ENCODE results near the gene C2orf49. TPM values are rescaled to one million over a fixed set of nuclear protein-coding genes. Genes with fewer than 3 reads are reported as not detected.

C2orf49 gene
- total RNA-seq, 2 donors from 2014 or later = 18.1 to 22.2 TPM

GRCh38 chr2:105308382-105309146 lies 28.8 kb upstream of the C2orf49 start:
- Histone ChIP-seq H3K4me3 (ENCODE audit: low read length) (no peak overlapping the region), H3K9me3 (ENCODE audit: control insufficient read depth, low read length) (no peaks in the 10 kb centered on the region), H3K4me1 (ENCODE audit: control insufficient read depth, insufficient read depth, low read length) (no peaks in the 10 kb centered on the region), H3K9ac (ENCODE audit: extremely low read depth, low read length, poor library complexity, severe bottlenecking) (no peak overlapping the region), H3K27me3 (ENCODE audit: control insufficient read depth, insufficient read depth, low read length, poor library complexity, severe bottlenecking) (no peaks in the 10 kb centered on the region), H3K27ac (ENCODE audit: low read depth, low read length) (peak overlapping the region; percentile 12), H3K36me3 (ENCODE audit: control insufficient read depth, insufficient read depth, low read length) (peaks cover 4% of the 10 kb centered on the region)
- Mint-ChIP-seq H3K27ac (peak overlapping the region; percentile 58), H3K27me3 (ENCODE audit: insufficient read depth) (no peaks in the 10 kb centered on the region), H3K36me3 (ENCODE audit: low read depth) (peaks cover 31% of the 10 kb centered on the region), H3K4me1 (no peaks in the 10 kb centered on the region), H3K4me3 (no peak overlapping the region), H3K9me3 (peaks cover 2% of the 10 kb centered on the region)
- DNase-seq = no peak
- 93% methylated on average over 3 to 15 of the region's 15 CpGs for WGBS, 2 experiments (ENCODE audit: insufficient coverage in 1 of 2, insufficient read length in 1 of 2)
- no peak for TF ChIP-seq CTCF (conservative IDR thresholded peaks at IDR 0.05)

DNA sequence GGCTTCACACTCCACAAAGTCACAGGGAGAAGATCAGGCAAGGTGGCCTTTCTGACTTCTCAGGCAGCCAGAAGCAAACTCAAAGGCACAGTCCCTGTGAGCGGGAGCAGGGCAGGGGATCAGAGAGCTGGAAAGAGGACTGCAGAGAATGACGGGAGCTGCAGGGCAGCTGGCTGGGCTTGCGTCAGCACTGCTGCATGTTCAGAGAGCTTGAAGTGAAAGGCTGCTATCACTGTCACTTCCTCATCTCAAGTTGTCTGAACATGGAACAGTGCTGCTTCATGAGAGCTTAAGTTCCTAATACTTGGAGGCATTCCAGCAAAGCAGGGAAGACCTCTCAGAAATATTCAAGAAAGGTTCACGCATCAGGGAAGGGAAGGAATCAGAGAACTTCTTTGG lies 28.2 kb upstream of the C2orf49 start:
- Histone ChIP-seq H3K9ac (ENCODE audit: extremely low read depth, low read length, poor library complexity, severe bottlenecking) (no peak overlapping the region), H3K9me3 (ENCODE audit: control insufficient read depth, low read length) (no peaks in the 10 kb centered on the region), H3K4me1 (ENCODE audit: control insufficient read depth, insufficient read depth, low read length) (no peaks in the 10 kb centered on the region), H3K27me3 (ENCODE audit: control insufficient read depth, insufficient read depth, low read length, poor library complexity, severe bottlenecking) (no peaks in the 10 kb centered on the region), H3K27ac (ENCODE audit: low read depth, low read length) (peak overlapping the region; percentile 12), H3K36me3 (ENCODE audit: control insufficient read depth, insufficient read depth, low read length) (peaks cover 4% of the 10 kb centered on the region), H3K4me3 (ENCODE audit: low read length) (no peak overlapping the region)
- TF ChIP-seq CTCF (conservative IDR thresholded peaks at IDR 0.05) = no peak
- no peak for DNase-seq
- peak overlapping the region; percentile 58 for H3K27ac Mint-ChIP-seq
- peaks cover 2% of the 10 kb centered on the region for H3K9me3 Mint-ChIP-seq
- 79 to 86% methylated on average over 3 to 4 of the region's 4 CpGs for WGBS, 2 experiments (ENCODE audit: insufficient coverage in 1 of 2, insufficient read length in 1 of 2)
- peaks cover 31% of the 10 kb centered on the region for H3K36me3 Mint-ChIP-seq (ENCODE audit: low read depth)
- no peaks in the 10 kb centered on the region for H3K27me3 Mint-ChIP-seq (ENCODE audit: insufficient read depth)
- H3K4me1 Mint-ChIP-seq = no peaks in the 10 kb centered on the region
- H3K4me3 Mint-ChIP-seq = no peak overlapping the region

GRCh38 chr2:105313877-105314276 lies 23.5 kb upstream of the C2orf49 start:
- no peak overlapping the region for H3K27ac ChIP-seq (ENCODE audit: low read depth, low read length)
- no peak for TF ChIP-seq CTCF (conservative IDR thresholded peaks at IDR 0.05)
- no peaks in the 10 kb centered on the region for H3K36me3 ChIP-seq (ENCODE audit: control insufficient read depth, insufficient read depth, low read length)

More at GRCh38 chr2:105313877-105314276, 23.5 kb upstream of the C2orf49 start:
- no peak overlapping the region for H3K27ac Mint-ChIP-seq
- H3K9me3 Mint-ChIP-seq = no peaks in the 10 kb centered on the region
- no peak overlapping the region for H3K9ac ChIP-seq (ENCODE audit: extremely low read depth, low read length, poor library complexity, severe bottlenecking)
- H3K27me3 ChIP-seq (ENCODE audit: control insufficient read depth, insufficient read depth, low read length, poor library complexity, severe bottlenecking) = no peaks in the 10 kb centered on the region
- no peak overlapping the region for H3K4me3 ChIP-seq (ENCODE audit: low read length)
- H3K27me3 Mint-ChIP-seq (ENCODE audit: insufficient read depth) = no peaks in the 10 kb centered on the region
- H3K9me3 ChIP-seq (ENCODE audit: control insufficient read depth, low read length) = no peaks in the 10 kb centered on the region
- no peaks in the 10 kb centered on the region for H3K4me1 ChIP-seq (ENCODE audit: control insufficient read depth, insufficient read depth, low read length)
- no peak overlapping the region for H3K4me3 Mint-ChIP-seq
- DNase-seq = no peak
- no peaks in the 10 kb centered on the region for H3K4me1 Mint-ChIP-seq
- H3K36me3 Mint-ChIP-seq (ENCODE audit: low read depth) = peaks cover 7% of the 10 kb centered on the region
